Left ventricle myocardium inferior (tissue), 1 donor: ENCODE data around the gene RACGAP1. TPM values are rescaled to one million over a fixed set of nuclear protein-coding genes. Genes with fewer than 3 reads are reported as not detected.

Experiments used
- DNase-seq: peaks from one replicate; pipeline ENCODE4 v3.0.0-alpha.2; 2020
- H3K27ac ChIP-seq: fragments of 200-600 bp; replicated peaks from 2 replicates; pipeline ENCODE4 v1.8.0; 2021
- H3K27me3 ChIP-seq: fragments of 200-600 bp; 2 replicates; pipeline ENCODE4 v1.8.0; 2021; ENCODE audit warnings: low read depth
- H3K36me3 ChIP-seq: fragments of 200-600 bp; 2 replicates; pipeline ENCODE4 v1.8.0; 2021
- H3K4me1 ChIP-seq: fragments of 200-600 bp; 2 replicates; pipeline ENCODE4 v1.8.0; 2021
- H3K4me3 ChIP-seq: fragments of 200-600 bp; 2 replicates; pipeline ENCODE4 v1.8.0; 2021; ENCODE audit warnings: mild to moderate bottlenecking, moderate library complexity
- H3K9me3 ChIP-seq: fragments of 200-600 bp; replicated peaks from 2 replicates; pipeline ENCODE4 v1.8.0; 2021
- CTCF ChIP-seq: fragments of 200-600 bp; IDR thresholded peaks from 2 replicates; pipeline ENCODE4 v1.8.0; 2021; ENCODE audit warnings: antibody characterized with exemption, mild to moderate bottlenecking, borderline replicate concordance
- intact Hi-C: fragments of 100-400 bp; cut with micrococcal nuclease; formaldehyde crosslinking; loops from one replicate; pipeline ENCODE4 v1.11.0; 2022
- total RNA-seq: library from RNA; stranded (reverse); fragmentation: NEBNext Ultra II Directional; extraction: Animal tissue kit (Norgen Biotek cat#: 25700); gene quantifications from one replicate; pipeline ENCODE4 v1.2.1, GENCODE V29; 2021
- donor health status: DM: no; HTN: yes; CAD: no; lungs with severe emphysema.

RACGAP1 gene
- total RNA-seq, 1 donor from 2014 or later: 5.4 TPM

GRCh38 chr12:49967042-49967776 lies 58.1 kb downstream of the RACGAP1 start:
- no peaks in the 10 kb centered on the region for H3K9me3 ChIP-seq
- no peak overlapping the region for H3K27ac ChIP-seq
- no peaks in the 10 kb centered on the region for H3K36me3 ChIP-seq
- H3K4me1 ChIP-seq: peaks cover 25% of the 10 kb centered on the region
- peak; percentile 79 for TF ChIP-seq CTCF
- intact Hi-C loops: loop anchor here (5.0 kb wide), 1 partner anchor 90 kb away; the partner anchor contains the start of gene ASIC1
- peaks cover 54% of the 10 kb centered on the region for H3K27me3 ChIP-seq
- peak overlapping the region; percentile 60 for H3K4me3 ChIP-seq
- peak; percentile 89 for DNase-seq

- H3K4me3 ChIP-seq: no peak overlapping the region
- peaks cover 58% of the 10 kb centered on the region for H3K27me3 ChIP-seq
- no peak for DNase-seq
- H3K9me3 ChIP-seq: no peaks in the 10 kb centered on the region
- no peak overlapping the region for H3K27ac ChIP-seq
- peaks cover 25% of the 10 kb centered on the region for H3K4me1 ChIP-seq
- intact Hi-C loops: loop anchor here (5.0 kb wide), 1 partner anchor 91 kb away; the partner anchor contains the start of gene ASIC1
- TF ChIP-seq CTCF: no peak
- H3K36me3 ChIP-seq: no peaks in the 10 kb centered on the region
These were observed 58.7 kb downstream of the RACGAP1 start for GRCh38 chr12:49966511-49967041.

- DNase-seq: no peak
- H3K4me1 ChIP-seq: peaks cover 32% of the 10 kb centered on the region
- intact Hi-C loops: loop anchor here (5.0 kb wide), 1 partner anchor 91 kb away; the partner anchor contains the start of gene ASIC1
- no peaks in the 10 kb centered on the region for H3K36me3 ChIP-seq
- no peak for TF ChIP-seq CTCF
- H3K27ac ChIP-seq: no peak overlapping the region
- H3K27me3 ChIP-seq: peaks cover 62% of the 10 kb centered on the region
- no peak overlapping the region for H3K4me3 ChIP-seq
- H3K9me3 ChIP-seq: no peaks in the 10 kb centered on the region
These were observed 59.5 kb downstream of the RACGAP1 start for GRCh38 chr12:49965836-49966235.

- DNase-seq: no peak
- Histone ChIP-seq H3K27me3 (peaks cover 62% of the 10 kb centered on the region), H3K4me1 (peaks cover 38% of the 10 kb centered on the region), H3K9me3 (no peaks in the 10 kb centered on the region), H3K27ac (no peak overlapping the region), H3K36me3 (no peaks in the 10 kb centered on the region), H3K4me3 (no peak overlapping the region)
- intact Hi-C loops: loop anchor here (5.0 kb wide), 1 partner anchor 92 kb away; the partner anchor contains the start of gene ASIC1
- no peak for TF ChIP-seq CTCF
These were observed 60.3 kb downstream of the RACGAP1 start for GRCh38 chr12:49964849-49965624.

GRCh38 chr12:49963976-49964815 lies 61.1 kb downstream of the RACGAP1 start:
- H3K4me1 ChIP-seq: peaks cover 45% of the 10 kb centered on the region
- no peaks in the 10 kb centered on the region for H3K36me3 ChIP-seq
- no peak overlapping the region for H3K27ac ChIP-seq
- no peak overlapping the region for H3K4me3 ChIP-seq
- no peaks in the 10 kb centered on the region for H3K9me3 ChIP-seq
- H3K27me3 ChIP-seq: peaks cover 62% of the 10 kb centered on the region
- no peak for TF ChIP-seq CTCF
- no peak for DNase-seq
- intact Hi-C loops: no loop called here
